Measurements from ENCODE around the gene HNRNPUL1. TPM values are rescaled to one million over a fixed set of nuclear protein-coding genes. Genes with fewer than 3 reads are reported as not detected.
"Not testable (repeated sequence)": the region's sequence is repeated elsewhere in the genome, so short reads cannot be mapped to it uniquely, and the experiment has no call there.

HNRNPUL1 gene
- total and polyA plus RNA-seq, 2 donors (not counting 1 experiment from before 2014, with no cell fraction given): 60.7 to 273 TPM

DNA sequence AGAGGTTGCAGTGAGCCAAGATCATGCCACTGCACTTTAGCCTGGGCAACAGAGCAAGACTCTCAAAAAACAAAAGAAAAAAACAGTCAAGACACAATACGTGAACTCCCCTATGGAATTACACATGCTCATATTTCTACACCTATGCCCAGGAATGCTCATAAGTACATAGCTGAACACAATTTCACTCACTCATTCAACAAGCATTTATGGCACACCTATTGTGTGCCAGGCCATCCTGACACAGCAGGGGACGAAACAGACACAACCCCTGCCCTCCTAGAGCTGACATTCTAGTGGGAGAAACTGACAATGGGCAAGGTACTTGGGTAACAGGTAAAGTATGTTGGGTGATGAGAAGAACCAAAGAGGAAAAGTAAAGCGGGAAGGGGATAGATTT is 35.7 kb upstream of the HNRNPUL1 start:
- Histone ChIP-seq H4K20me1 (ENCODE audit: control insufficient read depth, insufficient read depth, low read length, poor library complexity, severe bottlenecking) (no peaks in the 10 kb centered on the region), H3K27me3 (replicated peaks in 1 of 4; ENCODE audit: control extremely low read depth in 1 of 4, control insufficient read depth in 3 of 4, insufficient read depth in 4 of 4, low read length in 3 of 4) (peaks cover 0 to 46% (median 22%) of the 10 kb centered on the region in 4 experiments), H3K4me3 (ENCODE audit: control extremely low read depth in 1 of 5, extremely low read depth in 1 of 5, insufficient read depth in 1 of 5, low read depth in 2 of 5, low read length in 4 of 5) (no peak overlapping the region), H2AFZ (ENCODE audit: insufficient read depth, low read depth, low read length, poor library complexity, severe bottlenecking) (no peak overlapping the region), H3K9ac (ENCODE audit: low read length) (no peak overlapping the region), H3K36me3 (replicated peaks in 1 of 2; ENCODE audit: control extremely low read depth in 1 of 2, control insufficient read depth in 1 of 2, extremely low read depth in 1 of 2, insufficient read depth in 2 of 2, low read length in 1 of 2) (no peaks in the 10 kb centered on the region), H3K4me2 (replicated peaks; ENCODE audit: low read depth, low read length, poor library complexity, severe bottlenecking) (no peak overlapping the region), H3K79me2 (ENCODE audit: control insufficient read depth, insufficient read depth, low read length) (no peaks in the 10 kb centered on the region), H3K4me1 (ENCODE audit: control insufficient read depth in 2 of 2, insufficient read depth in 2 of 2, low read length in 2 of 2) (peaks cover 8 to 15% of the 10 kb centered on the region in 2 donors), H3K27ac (ENCODE audit: low read length in 2 of 2) (no peak overlapping the region), H3K9me3 (ENCODE audit: control extremely low read depth in 1 of 3, control insufficient read depth in 2 of 3, insufficient read depth in 1 of 3, low read length in 2 of 3) (peaks cover 0 to 4% (median 0%) of the 10 kb centered on the region in 3 donors)
- DNase-seq: no peak
- Mint-ChIP-seq H3K9me3 (ENCODE audit: insufficient read depth) (no peaks in the 10 kb centered on the region), H3K4me3 (no peak overlapping the region), H3K4me1 (peaks cover 10% of the 10 kb centered on the region), H3K27ac (no peak overlapping the region), H3K27me3 (peaks cover 45% of the 10 kb centered on the region)
- ChIA-PET CTCF (no interaction called here), POLR2A (no interaction called here)
- TF ChIP-seq EZH2 (IDR thresholded peaks at IDR 0.05; ENCODE audit: borderline replicate concordance, insufficient read depth, low read depth, low read length, poor library complexity, severe bottlenecking): no peak
- TF ChIP-seq, protein P1, sequence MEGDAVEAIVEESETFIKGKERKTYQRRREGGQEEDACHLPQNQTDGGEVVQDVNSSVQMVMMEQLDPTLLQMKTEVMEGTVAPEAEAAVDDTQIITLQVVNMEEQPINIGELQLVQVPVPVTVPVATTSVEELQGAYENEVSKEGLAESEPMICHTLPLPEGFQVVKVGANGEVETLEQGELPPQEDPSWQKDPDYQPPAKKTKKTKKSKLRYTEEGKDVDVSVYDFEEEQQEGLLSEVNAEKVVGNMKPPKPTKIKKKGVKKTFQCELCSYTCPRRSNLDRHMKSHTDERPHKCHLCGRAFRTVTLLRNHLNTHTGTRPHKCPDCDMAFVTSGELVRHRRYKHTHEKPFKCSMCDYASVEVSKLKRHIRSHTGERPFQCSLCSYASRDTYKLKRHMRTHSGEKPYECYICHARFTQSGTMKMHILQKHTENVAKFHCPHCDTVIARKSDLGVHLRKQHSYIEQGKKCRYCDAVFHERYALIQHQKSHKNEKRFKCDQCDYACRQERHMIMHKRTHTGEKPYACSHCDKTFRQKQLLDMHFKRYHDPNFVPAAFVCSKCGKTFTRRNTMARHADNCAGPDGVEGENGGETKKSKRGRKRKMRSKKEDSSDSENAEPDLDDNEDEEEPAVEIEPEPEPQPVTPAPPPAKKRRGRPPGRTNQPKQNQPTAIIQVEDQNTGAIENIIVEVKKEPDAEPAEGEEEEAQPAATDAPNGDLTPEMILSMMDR (IDR thresholded peaks at IDR 0.05): no peak
- no peak for ATAC-seq (ENCODE audit: low read depth)
- intact Hi-C loops (cut with micrococcal nuclease): no loop called here
- 100% methylated on average over 1 of the region's 3 CpGs for WGBS (ENCODE audit: insufficient coverage)

DNA sequence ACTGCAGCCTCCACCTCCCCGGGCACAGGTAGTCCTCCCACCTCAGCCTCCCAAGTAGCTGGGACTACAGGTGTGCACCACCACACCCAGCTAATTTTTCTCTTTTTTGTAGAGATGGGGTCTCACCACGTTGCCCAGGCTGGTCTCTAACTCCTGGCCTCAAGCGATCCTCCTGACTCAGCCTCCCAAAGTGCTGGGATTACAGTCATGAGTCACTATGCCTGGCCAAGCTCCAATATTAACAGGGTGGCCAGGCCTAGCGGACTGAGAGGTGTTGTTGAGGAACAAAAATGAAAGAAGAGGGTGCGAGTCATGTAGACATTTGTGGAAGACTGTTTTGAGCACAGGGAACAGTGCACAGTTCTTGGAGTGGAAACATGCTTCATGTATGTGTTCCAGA is 34.8 kb upstream of the HNRNPUL1 start:
- peaks cover 8 to 15% of the 10 kb centered on the region in 2 donors for H3K4me1 ChIP-seq (ENCODE audit: control insufficient read depth in 2 of 2, insufficient read depth in 2 of 2, low read length in 2 of 2)
- H3K9ac ChIP-seq (ENCODE audit: low read length); H2AFZ ChIP-seq (ENCODE audit: insufficient read depth, low read depth, low read length, poor library complexity, severe bottlenecking); ATAC-seq (ENCODE audit: low read depth); intact Hi-C loops (cut with micrococcal nuclease); DNase-seq; H3K4me3 ChIP-seq (ENCODE audit: control extremely low read depth in 1 of 5, extremely low read depth in 1 of 5, insufficient read depth in 1 of 5, low read depth in 2 of 5, low read length in 4 of 5); H3K27ac Mint-ChIP-seq; H3K9me3 Mint-ChIP-seq (ENCODE audit: insufficient read depth); H3K79me2 ChIP-seq (ENCODE audit: control insufficient read depth, insufficient read depth, low read length); H3K36me3 ChIP-seq (replicated peaks in 1 of 2; ENCODE audit: control extremely low read depth in 1 of 2, control insufficient read depth in 1 of 2, extremely low read depth in 1 of 2, insufficient read depth in 2 of 2, low read length in 1 of 2); H3K4me2 ChIP-seq (replicated peaks; ENCODE audit: low read depth, low read length, poor library complexity, severe bottlenecking); H3K4me3 Mint-ChIP-seq; H3K9me3 ChIP-seq (ENCODE audit: control extremely low read depth in 1 of 3, control insufficient read depth in 2 of 3, insufficient read depth in 1 of 3, low read length in 2 of 3); H4K20me1 ChIP-seq (ENCODE audit: control insufficient read depth, insufficient read depth, low read length, poor library complexity, severe bottlenecking); H3K27ac ChIP-seq (ENCODE audit: low read length in 2 of 2); POLR2A ChIA-PET; CTCF ChIA-PET: not testable (repeated sequence)
- H3K27me3 ChIP-seq (replicated peaks in 1 of 4; ENCODE audit: control extremely low read depth in 1 of 4, control insufficient read depth in 3 of 4, insufficient read depth in 4 of 4, low read length in 3 of 4): peaks cover 0 to 46% (median 22%) of the 10 kb centered on the region in 4 experiments
- WGBS (ENCODE audit: insufficient coverage): 93% methylated on average over 5 of the region's 5 CpGs
- Mint-ChIP-seq H3K4me1 (peaks cover 10% of the 10 kb centered on the region), H3K27me3 (peaks cover 36% of the 10 kb centered on the region)

All from B cell (primary cell).